ENCODE measurements around the gene ADAMTS19.
"Not testable (repeated sequence)": the region's sequence is repeated elsewhere in the genome, so short reads cannot be mapped to it uniquely, and the experiment has no call there.

Gene ADAMTS19, protein sequence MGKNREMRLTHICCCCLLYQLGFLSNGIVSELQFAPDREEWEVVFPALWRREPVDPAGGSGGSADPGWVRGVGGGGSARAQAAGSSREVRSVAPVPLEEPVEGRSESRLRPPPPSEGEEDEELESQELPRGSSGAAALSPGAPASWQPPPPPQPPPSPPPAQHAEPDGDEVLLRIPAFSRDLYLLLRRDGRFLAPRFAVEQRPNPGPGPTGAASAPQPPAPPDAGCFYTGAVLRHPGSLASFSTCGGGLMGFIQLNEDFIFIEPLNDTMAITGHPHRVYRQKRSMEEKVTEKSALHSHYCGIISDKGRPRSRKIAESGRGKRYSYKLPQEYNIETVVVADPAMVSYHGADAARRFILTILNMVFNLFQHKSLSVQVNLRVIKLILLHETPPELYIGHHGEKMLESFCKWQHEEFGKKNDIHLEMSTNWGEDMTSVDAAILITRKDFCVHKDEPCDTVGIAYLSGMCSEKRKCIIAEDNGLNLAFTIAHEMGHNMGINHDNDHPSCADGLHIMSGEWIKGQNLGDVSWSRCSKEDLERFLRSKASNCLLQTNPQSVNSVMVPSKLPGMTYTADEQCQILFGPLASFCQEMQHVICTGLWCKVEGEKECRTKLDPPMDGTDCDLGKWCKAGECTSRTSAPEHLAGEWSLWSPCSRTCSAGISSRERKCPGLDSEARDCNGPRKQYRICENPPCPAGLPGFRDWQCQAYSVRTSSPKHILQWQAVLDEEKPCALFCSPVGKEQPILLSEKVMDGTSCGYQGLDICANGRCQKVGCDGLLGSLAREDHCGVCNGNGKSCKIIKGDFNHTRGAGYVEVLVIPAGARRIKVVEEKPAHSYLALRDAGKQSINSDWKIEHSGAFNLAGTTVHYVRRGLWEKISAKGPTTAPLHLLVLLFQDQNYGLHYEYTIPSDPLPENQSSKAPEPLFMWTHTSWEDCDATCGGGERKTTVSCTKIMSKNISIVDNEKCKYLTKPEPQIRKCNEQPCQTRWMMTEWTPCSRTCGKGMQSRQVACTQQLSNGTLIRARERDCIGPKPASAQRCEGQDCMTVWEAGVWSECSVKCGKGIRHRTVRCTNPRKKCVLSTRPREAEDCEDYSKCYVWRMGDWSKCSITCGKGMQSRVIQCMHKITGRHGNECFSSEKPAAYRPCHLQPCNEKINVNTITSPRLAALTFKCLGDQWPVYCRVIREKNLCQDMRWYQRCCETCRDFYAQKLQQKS

DNA sequence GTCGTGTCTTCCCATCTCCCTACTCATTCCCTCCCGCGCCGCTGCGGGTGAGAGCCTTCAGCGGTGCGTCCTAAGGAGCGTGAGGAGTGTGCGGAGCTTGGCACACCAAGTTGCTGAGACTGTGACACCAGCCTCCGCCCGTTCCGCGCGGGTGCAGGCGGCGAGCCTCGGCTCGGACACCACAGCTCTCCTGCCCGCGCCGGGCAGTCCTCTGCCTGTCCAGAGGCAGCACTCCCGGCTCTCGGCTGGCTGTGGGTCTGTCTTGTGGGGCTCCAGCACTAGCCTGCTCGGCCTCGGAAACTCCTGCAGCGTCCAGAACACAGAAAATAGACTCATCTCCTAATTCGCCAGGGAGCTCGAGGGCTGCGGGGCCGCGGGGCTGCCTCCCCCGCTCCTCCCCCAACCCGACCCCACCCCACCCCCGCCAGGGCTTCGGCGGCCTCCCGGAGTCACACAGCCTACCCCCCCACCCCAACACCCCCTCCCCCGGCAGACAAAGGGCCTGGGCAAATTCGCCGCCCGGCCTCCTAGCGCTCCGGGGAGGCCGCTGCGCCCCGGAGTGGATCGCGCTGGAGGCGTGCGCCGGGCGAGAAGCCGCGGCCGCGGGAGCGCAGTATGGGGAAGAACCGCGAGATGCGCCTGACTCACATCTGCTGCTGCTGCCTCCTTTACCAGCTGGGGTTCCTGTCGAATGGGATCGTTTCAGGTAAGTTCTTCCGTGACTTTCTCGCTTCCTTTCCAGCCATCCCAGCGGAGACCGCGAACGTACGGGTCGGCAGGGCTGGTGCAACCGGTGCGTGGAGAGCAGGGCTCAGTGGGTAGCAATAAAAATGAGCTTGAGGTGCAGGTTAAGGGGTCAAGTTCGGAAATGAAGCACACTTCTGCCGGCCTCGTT is at the start of gene ADAMTS19:
TSS of gene ADAMTS19 (plus strand) at position 522 of the 895 bp plus-strand sequence. CDS start at position 616, 94 bp downstream.
- peak; percentile 80 for DNase-seq (ENCODE audit: low spot score)

DNA sequence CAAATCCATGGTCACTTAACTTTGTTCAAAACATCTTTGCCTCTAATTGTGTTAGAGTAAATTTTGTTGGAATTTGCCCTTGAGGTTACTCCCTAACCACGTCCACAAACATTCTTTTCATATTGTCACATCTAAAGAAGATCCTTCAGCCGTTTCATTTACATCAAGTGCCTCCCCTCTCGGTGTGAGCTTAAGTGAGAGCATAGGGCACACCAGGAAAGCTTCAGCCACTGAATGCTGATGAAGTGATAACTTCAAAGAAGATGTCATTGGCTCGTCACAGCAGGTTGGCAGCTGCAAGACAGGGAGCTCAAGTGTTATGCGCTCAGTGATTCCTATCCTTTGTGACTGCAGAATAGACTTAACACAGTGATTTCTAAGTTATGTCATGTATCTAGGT is 49.6 kb upstream of the ADAMTS19 start:
- no peak for DNase-seq (ENCODE audit: low spot score)

DNA sequence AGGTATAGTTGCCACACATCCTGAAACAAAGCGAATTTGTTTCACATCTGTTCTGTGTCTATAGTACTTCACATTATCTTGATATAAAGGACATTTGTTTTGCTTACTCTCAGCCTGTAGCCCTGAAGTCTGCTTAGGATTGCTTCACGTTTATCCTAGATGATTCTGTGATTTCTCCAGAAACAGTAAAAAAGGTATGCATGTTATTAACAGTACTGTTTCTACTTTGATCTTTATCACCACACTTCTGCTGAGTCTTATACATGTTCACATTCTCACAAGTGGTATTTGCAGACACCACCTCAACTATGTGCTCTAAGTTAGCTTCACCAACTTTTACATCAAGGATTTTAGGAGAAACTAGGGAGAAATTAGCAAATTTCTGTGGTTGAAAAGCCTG is 47.4 kb upstream of the ADAMTS19 start:
- no peak for DNase-seq (ENCODE audit: low spot score)

DNA sequence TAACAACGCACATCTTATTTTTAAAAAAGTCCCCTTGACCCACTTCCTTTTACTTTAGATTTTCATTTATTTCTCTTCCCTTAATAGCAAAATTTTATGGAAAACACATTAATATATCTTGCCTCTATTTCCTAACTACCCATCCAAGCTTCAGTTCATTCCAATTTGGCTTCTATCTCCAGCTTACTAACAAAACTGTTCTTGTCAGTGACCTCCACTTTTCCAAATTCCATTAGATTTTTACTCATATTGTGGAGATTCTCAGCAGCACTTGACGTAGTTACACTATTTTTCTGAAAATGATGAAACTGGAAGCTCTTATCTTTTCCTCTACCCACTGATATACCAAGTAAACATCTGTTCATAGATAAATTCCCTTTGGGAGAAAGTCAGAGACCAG is 46.5 kb upstream of the ADAMTS19 start:
- DNase-seq (ENCODE audit: low spot score) = no peak

DNA sequence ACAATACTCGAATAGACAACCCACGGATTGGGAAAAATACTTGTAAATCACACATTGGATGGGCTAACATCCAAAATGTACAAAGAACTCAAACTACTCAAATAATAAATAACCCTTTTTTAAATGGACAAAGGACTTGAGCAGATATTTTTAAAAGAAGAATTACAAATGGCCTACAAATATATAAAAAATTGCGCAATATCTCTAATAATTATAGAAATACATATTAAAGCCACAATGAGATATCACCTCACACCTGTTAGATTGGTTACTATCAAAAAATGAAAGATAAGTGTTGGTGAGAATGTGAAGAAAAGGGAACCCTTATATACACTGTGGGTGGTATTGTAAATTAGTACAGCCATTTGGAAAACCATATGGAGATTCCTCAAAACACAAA is 40.8 kb upstream of the ADAMTS19 start:
- no peak for DNase-seq (ENCODE audit: low spot score)

DNA sequence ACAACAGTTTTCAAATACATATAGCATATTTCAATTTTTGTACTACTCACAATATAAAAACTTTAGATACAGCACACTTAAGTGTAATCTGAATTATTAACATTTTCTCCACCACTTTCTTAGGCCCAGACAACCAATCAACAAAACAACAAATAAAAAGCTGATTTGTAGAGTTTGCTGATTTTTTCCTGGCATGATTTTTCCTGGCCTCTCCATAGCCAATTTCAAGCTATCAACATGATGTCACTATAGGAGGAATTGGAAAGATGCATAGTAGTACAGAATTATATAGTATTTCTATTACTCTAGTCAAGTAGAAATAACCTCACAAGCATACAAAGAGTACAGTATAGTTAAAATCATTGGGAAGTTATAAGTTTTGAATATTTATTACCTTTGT is 35.1 kb upstream of the ADAMTS19 start:
- DNase-seq (ENCODE audit: low spot score) = no peak

DNA sequence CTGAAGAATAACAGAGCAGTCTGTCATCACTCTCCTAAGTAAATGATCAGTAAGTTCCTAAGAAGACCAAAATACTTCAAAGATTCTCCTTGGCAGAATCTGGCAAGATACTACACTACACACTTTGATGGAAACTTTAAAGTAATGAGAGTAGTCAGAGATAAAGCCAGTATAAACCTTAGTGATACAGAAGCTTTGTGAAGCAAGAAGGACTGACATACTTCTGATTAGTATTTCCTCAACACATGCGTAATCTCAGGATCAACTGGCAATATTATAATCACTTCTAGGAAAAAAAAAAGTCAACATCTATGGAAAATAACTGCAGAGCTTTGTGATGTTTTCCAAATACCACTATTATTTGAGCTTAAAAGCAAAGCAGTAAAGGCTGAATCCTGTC is 34.0 kb upstream of the ADAMTS19 start:
- no peak for DNase-seq (ENCODE audit: low spot score)

DNA sequence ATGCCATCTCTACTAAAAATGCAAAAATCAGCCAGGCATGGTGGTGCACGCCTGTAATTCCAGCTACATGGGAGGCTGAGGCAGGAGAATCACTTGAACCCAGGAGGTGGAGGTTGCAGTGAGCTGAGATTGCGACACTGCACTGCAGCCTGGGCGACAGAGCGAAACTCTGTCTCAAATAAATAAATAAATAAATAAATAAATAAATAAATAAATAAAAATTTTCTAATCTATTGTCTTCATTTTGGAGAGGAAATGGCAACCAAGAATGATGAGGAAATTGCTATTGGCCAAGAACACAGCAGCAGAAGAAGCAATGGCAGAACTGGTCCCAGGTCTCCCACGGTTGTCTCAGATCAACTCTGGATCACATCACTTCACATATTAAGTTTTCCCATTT is 31.5 kb upstream of the ADAMTS19 start:
- DNase-seq (ENCODE audit: low spot score) = not testable (repeated sequence)

DNA sequence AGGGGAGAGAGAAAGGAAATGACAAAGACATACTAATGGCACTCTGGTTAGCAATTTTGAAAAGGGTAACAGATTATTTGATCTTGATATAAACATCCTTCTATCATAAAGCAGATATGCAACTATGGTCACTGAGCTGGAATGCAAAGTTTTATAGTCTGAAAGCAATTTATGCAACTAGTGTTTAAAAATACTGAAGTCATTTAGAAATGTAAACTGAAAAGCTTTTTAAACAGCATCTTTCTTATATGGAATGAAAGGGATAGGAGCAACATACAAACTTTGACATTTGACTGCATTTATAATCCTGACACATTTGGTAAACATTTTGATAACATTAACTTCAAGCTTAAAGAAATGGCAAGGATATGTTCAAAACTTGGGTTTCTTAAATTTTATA is 28.7 kb upstream of the ADAMTS19 start:
- no peak for DNase-seq (ENCODE audit: low spot score)

DNA sequence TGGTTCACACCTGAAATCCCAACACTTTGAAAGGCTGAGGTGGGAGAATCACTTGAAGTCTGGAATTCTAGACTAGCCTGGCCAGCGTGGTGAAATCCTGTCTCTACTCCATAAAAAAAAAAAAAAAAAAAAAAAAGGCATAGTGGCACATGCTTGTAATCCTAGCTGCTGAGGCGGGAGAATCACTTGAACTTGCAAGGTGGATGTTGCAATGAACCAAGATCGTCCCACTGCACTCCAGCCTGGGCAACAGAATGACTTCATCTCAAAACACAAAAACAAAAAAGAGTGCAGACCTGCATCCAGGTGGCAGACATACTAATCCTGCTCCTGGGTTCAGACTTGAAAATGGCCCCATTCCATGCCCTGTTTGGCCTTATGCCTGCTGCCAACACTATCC is 21.8 kb upstream of the ADAMTS19 start:
- no peak for DNase-seq (ENCODE audit: low spot score)

DNA sequence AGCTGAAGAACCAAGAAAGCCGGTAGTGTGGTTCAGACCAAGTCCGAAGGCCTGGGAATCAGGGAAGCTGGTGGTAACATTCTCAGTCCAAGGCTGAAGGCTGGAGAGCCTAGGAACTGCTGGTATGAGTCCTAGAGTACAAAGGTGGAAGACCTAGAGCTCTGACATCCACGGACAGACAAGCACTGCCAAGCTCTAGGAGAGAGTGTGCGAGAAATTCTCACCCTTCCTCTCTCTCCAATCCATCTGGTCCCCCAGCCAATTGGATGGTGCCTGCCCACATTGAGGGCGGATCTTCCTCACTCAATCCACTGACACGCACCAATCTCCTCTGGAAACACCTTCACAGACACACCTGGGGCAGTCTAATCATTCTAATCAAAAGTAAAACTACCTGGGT is 19.7 kb upstream of the ADAMTS19 start:
- DNase-seq (ENCODE audit: low spot score) = no peak

DNA sequence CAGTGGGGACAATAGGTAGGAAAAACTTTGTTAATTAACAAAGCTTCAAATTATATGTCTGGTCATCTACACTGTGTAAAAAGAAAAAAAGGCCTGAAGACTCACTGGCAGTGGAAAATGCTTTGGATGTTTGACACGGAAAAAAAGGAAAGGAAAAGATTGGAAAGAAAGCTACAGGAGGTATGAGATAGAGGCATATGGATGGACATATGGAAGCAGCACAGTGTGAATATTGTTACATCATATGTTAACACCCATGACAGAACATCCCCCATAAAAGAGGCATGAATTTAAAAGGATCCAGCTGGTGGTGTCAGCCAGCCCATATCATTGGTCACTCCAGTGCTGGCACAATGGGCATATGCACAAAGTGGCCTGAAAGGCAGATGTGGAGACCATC is 19.0 kb upstream of the ADAMTS19 start:
- no peak for DNase-seq (ENCODE audit: low spot score)

DNA sequence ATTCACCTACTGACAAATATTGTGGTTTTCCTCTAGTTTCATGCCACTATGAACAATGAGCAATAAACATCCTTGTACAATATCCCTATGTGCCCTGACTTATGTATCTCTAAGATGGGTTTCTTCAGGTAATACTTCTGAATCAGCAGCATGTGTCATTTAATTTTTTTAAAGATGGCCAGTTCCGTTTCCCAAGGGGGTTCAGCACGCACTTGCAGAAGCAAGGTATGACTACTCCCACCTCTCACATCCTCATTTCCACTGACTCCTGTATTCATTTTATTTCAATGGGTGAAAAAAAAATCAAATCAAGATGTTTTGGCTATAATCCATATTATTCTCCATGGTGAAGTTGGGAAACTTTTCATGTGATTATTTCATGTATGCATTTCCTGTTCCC is 14.7 kb upstream of the ADAMTS19 start:
- DNase-seq (ENCODE audit: low spot score) = no peak

DNA sequence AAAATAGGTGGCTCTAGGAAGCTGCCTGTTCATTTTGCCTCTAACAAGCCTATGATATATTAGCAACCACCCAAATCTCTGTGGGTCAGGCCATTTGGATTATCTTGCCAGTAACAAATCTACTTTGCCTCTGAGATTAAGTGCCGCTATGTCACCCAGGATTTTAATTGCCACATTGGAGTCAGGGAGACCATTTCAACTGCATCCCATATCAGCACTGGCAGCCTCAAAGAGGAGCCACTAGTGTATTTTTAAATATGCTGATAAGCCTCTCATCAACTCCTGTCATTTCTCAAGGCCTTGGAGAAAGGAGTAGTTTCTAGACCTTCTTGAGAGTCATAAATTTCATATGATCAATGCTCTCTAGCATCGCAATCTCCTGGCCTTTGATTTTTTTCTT is 12.1 kb upstream of the ADAMTS19 start:
- no peak for DNase-seq (ENCODE audit: low spot score)

DNA sequence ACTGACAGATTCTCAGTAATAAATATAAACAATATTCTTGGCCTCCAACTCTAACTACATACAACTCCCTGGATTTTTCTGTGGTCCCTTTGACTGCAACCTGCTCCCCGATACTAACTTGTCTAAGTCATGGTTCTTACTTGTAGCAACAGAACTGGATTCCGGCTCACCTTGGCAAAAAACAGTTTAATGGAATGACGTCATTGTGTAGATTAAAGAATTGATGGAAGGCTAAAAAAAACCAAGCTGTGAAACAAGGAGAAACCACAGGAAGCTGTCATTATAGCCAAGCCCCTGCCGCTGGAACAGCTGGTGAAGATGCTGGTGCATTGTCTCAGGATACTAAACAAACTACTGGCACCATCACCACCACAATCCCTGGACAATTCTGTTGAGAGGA is 11.4 kb upstream of the ADAMTS19 start:
- no peak for DNase-seq (ENCODE audit: low spot score)

DNA sequence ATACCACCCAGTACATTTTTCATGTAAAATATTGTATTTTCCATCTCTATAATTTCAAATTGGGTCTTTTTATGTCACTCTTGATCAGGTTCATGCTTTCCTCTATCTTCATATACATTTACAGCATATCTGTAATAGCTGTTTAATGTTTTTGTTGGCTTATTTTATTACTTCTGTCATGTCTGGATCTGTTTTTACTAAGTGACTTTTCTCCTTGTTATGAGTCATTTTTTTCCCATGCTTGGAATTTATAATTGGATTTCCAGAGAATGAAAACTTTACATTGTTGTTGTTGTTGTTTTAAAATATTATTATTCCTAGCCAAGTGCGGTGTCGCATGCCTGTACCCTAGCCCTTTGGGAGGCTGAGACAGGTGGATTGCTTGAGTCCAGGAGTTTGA is 5.6 kb upstream of the ADAMTS19 start:
- no peak for DNase-seq (ENCODE audit: low spot score)

DNA sequence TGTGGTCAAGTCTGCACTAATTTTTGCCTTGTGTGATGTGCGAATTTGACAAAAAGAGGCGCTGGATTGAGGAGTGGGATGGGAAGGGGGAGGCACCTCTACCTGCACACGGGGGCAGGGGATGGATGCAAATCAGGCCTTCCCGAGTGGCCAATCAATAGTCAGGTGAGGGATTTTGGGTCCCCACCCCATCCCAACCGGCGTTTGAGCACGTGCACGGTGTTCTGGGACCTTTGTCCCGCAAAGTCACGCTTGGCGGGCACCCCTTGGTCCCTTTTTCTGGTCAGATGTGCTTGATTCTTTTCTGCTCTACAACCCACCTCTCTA is 685 bp upstream of the ADAMTS19 start:
- DNase-seq (ENCODE audit: low spot score) = no peak

DNA sequence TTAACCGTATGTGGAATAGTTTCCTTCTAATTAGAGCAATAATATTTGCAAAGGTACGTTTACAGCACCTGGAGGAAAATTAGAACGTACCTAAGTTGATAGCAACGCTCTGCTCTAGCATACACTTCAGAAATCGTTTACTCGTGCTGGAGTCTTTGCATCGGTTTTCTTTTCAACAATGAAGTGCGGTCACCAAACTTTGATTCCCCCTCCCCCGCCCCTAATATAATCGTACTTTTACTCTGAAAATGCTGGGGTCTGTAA is 506 bp downstream of the ADAMTS19 start:
- no peak for DNase-seq (ENCODE audit: low spot score)

DNA sequence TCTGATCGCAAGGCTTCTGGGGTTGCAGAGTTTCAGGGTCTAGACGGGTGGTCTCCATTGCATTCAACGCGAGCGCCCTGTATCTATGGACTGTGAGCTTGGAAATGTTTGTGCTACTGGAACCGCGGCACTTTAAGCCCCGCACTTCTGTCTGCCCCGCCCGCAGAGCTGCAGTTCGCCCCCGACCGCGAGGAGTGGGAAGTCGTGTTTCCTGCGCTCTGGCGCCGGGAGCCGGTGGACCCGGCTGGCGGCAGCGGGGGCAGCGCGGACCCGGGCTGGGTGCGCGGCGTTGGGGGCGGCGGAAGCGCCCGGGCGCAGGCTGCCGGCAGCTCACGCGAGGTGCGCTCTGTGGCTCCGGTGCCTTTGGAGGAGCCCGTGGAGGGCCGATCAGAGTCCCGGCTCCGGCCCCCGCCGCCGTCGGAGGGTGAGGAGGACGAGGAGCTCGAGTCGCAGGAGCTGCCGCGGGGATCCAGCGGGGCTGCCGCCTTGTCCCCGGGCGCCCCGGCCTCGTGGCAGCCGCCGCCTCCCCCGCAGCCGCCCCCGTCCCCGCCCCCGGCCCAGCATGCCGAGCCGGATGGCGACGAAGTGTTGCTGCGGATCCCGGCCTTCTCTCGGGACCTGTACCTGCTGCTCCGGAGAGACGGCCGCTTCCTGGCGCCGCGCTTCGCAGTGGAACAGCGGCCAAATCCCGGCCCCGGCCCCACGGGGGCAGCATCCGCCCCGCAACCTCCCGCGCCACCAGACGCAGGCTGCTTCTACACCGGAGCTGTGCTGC is 1.0 kb downstream of the ADAMTS19 start:
- DNase-seq (ENCODE audit: low spot score) = peak; percentile 82

DNA sequence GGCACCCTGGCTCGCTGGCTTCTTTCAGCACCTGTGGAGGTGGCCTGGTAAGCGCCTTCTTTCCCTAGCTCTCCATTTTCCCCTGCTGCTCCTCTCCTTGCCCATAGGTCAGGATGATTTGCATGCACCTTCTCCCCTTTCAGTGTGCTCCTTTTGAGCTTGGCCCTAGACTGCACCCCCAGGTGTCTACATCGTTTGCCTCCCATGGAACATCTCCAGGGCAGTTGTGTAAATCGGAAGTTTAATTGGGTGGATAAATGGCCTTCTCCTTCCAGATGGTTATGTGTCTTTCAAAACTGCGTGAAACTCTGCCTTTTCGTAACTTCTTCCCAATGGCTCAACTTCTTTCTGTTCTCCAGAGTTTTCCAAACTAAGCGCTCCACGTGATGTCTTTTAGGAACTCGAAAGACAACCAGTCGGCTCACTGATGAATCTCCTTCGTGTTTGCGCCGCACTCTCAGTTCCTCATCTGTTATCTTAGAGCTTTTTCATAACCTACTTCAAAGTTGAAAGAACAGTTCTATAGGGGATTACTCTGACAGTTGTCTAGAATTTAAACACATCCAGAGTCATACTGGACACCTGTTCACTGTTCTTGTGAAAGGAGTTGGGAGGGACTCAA is 1.7 kb downstream of the ADAMTS19 start:
- no peak for DNase-seq (ENCODE audit: low spot score)

Measured in left forelimb (tissue), 1 donor.